Measurements from ENCODE around the gene KCNQ4.

The KCNQ4 gene

GRCh38 chr1:40853113-40853884 is 69.7 kb downstream of the KCNQ4 start:
- no peaks in the 10 kb centered on the region for H3K9me3 ChIP-seq (ENCODE audit: control insufficient read depth, low read depth, low read length)
- no peak overlapping the region for H3K9ac ChIP-seq (ENCODE audit: low read length)
- H3K4me1 ChIP-seq (ENCODE audit: control insufficient read depth, low read depth, low read length) = no peaks in the 10 kb centered on the region
- no peaks in the 10 kb centered on the region for H3K36me3 ChIP-seq (ENCODE audit: control insufficient read depth, low read depth, low read length)
- H3K27ac ChIP-seq (ENCODE audit: low read length) = no peak overlapping the region
- H3K27me3 ChIP-seq (ENCODE audit: control insufficient read depth, insufficient read depth, low read length) = no peaks in the 10 kb centered on the region
- H3K4me3 ChIP-seq (ENCODE audit: low read length) = no peak overlapping the region

- H3K4me1 ChIP-seq (ENCODE audit: control insufficient read depth, low read depth, low read length) = no peaks in the 10 kb centered on the region
- H3K27me3 ChIP-seq (ENCODE audit: control insufficient read depth, insufficient read depth, low read length) = no peaks in the 10 kb centered on the region
- no peaks in the 10 kb centered on the region for H3K9me3 ChIP-seq (ENCODE audit: control insufficient read depth, low read depth, low read length)
- H3K4me3 ChIP-seq (ENCODE audit: low read length) = no peak overlapping the region
- H3K36me3 ChIP-seq (ENCODE audit: control insufficient read depth, low read depth, low read length) = no peaks in the 10 kb centered on the region
- no peak overlapping the region for H3K27ac ChIP-seq (ENCODE audit: low read length)
- no peak overlapping the region for H3K9ac ChIP-seq (ENCODE audit: low read length)
Observed at GRCh38 chr1:40853885-40854170, 70.2 kb downstream of the KCNQ4 start.

GRCh38 chr1:40855513-40855912 is 71.9 kb downstream of the KCNQ4 start:
- Histone ChIP-seq H3K9ac (ENCODE audit: low read length) (no peak overlapping the region), H3K27me3 (ENCODE audit: control insufficient read depth, insufficient read depth, low read length) (peaks cover 11% of the 10 kb centered on the region), H3K4me3 (ENCODE audit: low read length) (no peak overlapping the region), H3K27ac (ENCODE audit: low read length) (no peak overlapping the region), H3K9me3 (ENCODE audit: control insufficient read depth, low read depth, low read length) (no peaks in the 10 kb centered on the region), H3K36me3 (ENCODE audit: control insufficient read depth, low read depth, low read length) (no peaks in the 10 kb centered on the region), H3K4me1 (ENCODE audit: control insufficient read depth, low read depth, low read length) (peaks cover under 1% of the 10 kb centered on the region)

- H3K36me3 ChIP-seq (ENCODE audit: control insufficient read depth, low read depth, low read length) = no peaks in the 10 kb centered on the region
- no peak overlapping the region for H3K9ac ChIP-seq (ENCODE audit: low read length)
- H3K4me1 ChIP-seq (ENCODE audit: control insufficient read depth, low read depth, low read length) = peaks cover 4% of the 10 kb centered on the region
- H3K27me3 ChIP-seq (ENCODE audit: control insufficient read depth, insufficient read depth, low read length) = peaks cover 17% of the 10 kb centered on the region
- no peak overlapping the region for H3K27ac ChIP-seq (ENCODE audit: low read length)
- H3K9me3 ChIP-seq (ENCODE audit: control insufficient read depth, low read depth, low read length) = no peaks in the 10 kb centered on the region
- no peak overlapping the region for H3K4me3 ChIP-seq (ENCODE audit: low read length)
Observed at GRCh38 chr1:40856116-40856515, 72.5 kb downstream of the KCNQ4 start.

DNA sequence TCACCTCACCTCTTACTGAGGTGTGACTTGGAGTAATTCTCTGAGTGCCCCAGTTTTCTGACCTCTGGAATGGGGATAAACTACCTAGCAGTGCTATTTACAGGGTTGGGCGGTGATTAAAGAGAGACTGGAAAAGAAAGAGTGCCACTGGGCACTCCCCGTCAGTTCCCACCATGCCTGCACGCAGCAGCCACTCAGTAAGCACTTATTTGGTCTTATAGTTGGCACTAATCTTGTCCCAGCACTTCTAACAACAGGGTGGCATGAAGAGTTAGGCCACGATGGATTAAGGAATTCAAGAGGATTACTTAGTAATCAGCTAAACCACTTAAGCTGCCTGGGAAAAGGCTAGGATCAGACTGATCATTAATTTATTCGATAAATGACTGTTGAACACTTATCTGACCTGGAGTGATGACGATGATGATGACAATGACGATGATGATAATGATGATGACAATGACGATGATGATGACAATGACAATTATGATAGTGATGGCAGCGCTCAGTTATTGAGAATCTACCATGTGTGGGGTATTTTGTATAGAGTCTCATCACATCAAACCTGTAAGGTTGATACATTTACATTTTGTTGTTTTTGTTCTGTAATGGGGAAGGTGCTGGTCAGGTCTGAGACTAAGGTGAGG is 73.2 kb downstream of the KCNQ4 start:
- no peaks in the 10 kb centered on the region for H3K36me3 ChIP-seq (ENCODE audit: control insufficient read depth, low read depth, low read length)
- H3K4me3 ChIP-seq (ENCODE audit: low read length) = no peak overlapping the region
- H3K27ac ChIP-seq (ENCODE audit: low read length) = no peak overlapping the region
- peaks cover 4% of the 10 kb centered on the region for H3K4me1 ChIP-seq (ENCODE audit: control insufficient read depth, low read depth, low read length)
- peaks cover 20% of the 10 kb centered on the region for H3K27me3 ChIP-seq (ENCODE audit: control insufficient read depth, insufficient read depth, low read length)
- H3K9me3 ChIP-seq (ENCODE audit: control insufficient read depth, low read depth, low read length) = no peaks in the 10 kb centered on the region
- H3K9ac ChIP-seq (ENCODE audit: low read length) = no peak overlapping the region

DNA sequence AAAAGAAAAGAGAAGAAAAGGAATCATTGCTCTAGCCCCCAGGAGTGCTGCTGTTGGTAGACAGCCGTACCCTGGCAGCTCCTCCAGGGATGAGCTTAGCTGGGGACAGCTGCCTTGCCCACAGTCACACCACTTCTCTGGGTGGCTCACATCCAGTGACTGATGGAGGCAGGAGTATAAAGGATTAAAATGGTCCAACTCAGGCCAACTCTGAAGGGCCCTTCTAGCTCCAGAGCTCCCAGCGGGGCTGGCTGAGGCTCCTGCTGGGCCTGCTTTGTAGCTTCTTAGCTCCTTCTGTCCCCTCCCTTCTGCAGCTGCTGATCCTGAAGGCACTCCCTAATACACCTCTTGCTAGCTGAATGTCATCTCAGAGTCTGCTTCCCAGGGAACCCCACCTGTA is 74.2 kb downstream of the KCNQ4 start:
- no peak overlapping the region for H3K9ac ChIP-seq (ENCODE audit: low read length)
- peaks cover 20% of the 10 kb centered on the region for H3K27me3 ChIP-seq (ENCODE audit: control insufficient read depth, insufficient read depth, low read length)
- no peak overlapping the region for H3K27ac ChIP-seq (ENCODE audit: low read length)
- H3K9me3 ChIP-seq (ENCODE audit: control insufficient read depth, low read depth, low read length) = no peaks in the 10 kb centered on the region
- H3K4me1 ChIP-seq (ENCODE audit: control insufficient read depth, low read depth, low read length) = peaks cover 6% of the 10 kb centered on the region
- H3K36me3 ChIP-seq (ENCODE audit: control insufficient read depth, low read depth, low read length) = no peaks in the 10 kb centered on the region
- H3K4me3 ChIP-seq (ENCODE audit: low read length) = no peak overlapping the region

DNA sequence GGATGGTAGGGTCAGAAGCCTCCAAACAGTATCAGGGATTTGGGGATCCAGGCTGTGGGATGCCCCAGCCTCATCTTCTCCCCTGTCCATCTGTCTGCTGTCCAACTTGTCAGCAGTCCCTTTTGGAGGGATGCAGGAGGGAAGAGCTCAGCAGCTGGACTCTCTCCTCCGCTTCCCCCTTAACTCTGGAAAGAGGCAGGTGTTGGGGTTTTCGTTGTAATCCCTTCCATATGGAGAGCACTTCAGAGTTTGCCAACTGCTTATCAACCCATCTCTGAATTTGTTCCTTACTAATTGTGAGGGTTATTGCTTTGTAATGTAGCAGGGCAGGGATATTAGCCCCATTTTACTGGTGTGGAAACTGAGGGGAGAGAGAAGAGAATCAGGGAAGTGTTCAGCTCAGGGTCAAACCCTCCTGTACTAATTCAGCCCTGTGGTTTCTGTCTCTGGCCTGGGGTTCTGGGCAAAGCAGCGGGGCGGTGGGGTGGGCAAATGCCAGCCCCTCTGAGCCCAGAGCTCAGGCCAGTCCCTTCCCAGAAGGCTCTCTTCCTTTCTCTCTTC is 75.3 kb downstream of the KCNQ4 start:
- Histone ChIP-seq H3K27me3 (ENCODE audit: control insufficient read depth, insufficient read depth, low read length) (peaks cover 20% of the 10 kb centered on the region), H3K4me1 (ENCODE audit: control insufficient read depth, low read depth, low read length) (peaks cover 7% of the 10 kb centered on the region), H3K4me3 (ENCODE audit: low read length) (no peak overlapping the region), H3K9ac (ENCODE audit: low read length) (no peak overlapping the region), H3K9me3 (ENCODE audit: control insufficient read depth, low read depth, low read length) (no peaks in the 10 kb centered on the region), H3K27ac (ENCODE audit: low read length) (no peak overlapping the region), H3K36me3 (ENCODE audit: control insufficient read depth, low read depth, low read length) (no peaks in the 10 kb centered on the region)

GRCh38 chr1:40860706-40861223 is 77.2 kb downstream of the KCNQ4 start:
- peak overlapping the region; percentile 59 for H3K4me3 ChIP-seq (ENCODE audit: low read length)
- H3K36me3 ChIP-seq (ENCODE audit: control insufficient read depth, low read depth, low read length) = no peaks in the 10 kb centered on the region
- H3K27me3 ChIP-seq (ENCODE audit: control insufficient read depth, insufficient read depth, low read length) = peaks cover 20% of the 10 kb centered on the region
- no peaks in the 10 kb centered on the region for H3K9me3 ChIP-seq (ENCODE audit: control insufficient read depth, low read depth, low read length)
- peaks cover 7% of the 10 kb centered on the region for H3K4me1 ChIP-seq (ENCODE audit: control insufficient read depth, low read depth, low read length)
- no peak overlapping the region for H3K27ac ChIP-seq (ENCODE audit: low read length)
- H3K9ac ChIP-seq (ENCODE audit: low read length) = peak overlapping the region; percentile 58

- no peak overlapping the region for H3K27ac ChIP-seq (ENCODE audit: low read length)
- no peaks in the 10 kb centered on the region for H3K9me3 ChIP-seq (ENCODE audit: control insufficient read depth, low read depth, low read length)
Observed at GRCh38 chr1:40861224-40862003, 77.8 kb downstream of the KCNQ4 start.

GRCh38 chr1:40862008-40862863 is 78.6 kb downstream of the KCNQ4 start, which contains the start of gene CITED4:
CITED4 (minus strand) TSS chr1:40862363; CDS start chr1:40862127, 236 bp downstream.
- Histone ChIP-seq H3K9ac (ENCODE audit: low read length) (peak within 1 kb of the TSS; percentile 58), H3K27me3 (ENCODE audit: control insufficient read depth, insufficient read depth, low read length) (peaks cover 20% of the 10 kb centered on the region), H3K9me3 (ENCODE audit: control insufficient read depth, low read depth, low read length) (no peaks in the 10 kb centered on the region), H3K36me3 (ENCODE audit: control insufficient read depth, low read depth, low read length) (no peaks in the 10 kb centered on the region), H3K4me3 (ENCODE audit: low read length) (peak within 1 kb of the TSS; percentile 59), H3K27ac (ENCODE audit: low read length) (no peak within 1 kb of the TSS), H3K4me1 (ENCODE audit: control insufficient read depth, low read depth, low read length) (peaks cover 7% of the 10 kb centered on the region)

More at GRCh38 chr1:40861224-40862003, 77.8 kb downstream of the KCNQ4 start:
- peaks cover 7% of the 10 kb centered on the region for H3K4me1 ChIP-seq (ENCODE audit: control insufficient read depth, low read depth, low read length)
- H3K4me3 ChIP-seq (ENCODE audit: low read length) = peak overlapping the region; percentile 59
- H3K27me3 ChIP-seq (ENCODE audit: control insufficient read depth, insufficient read depth, low read length) = peaks cover 20% of the 10 kb centered on the region
- no peaks in the 10 kb centered on the region for H3K36me3 ChIP-seq (ENCODE audit: control insufficient read depth, low read depth, low read length)
- peak overlapping the region; percentile 58 for H3K9ac ChIP-seq (ENCODE audit: low read length)

Data from iPS-18a (cell line).